HEK293T (cell line): ENCODE measurements around the gene COG1.

Experiments used
- BHLHE40 ChIP-seq: fragments of 450-650 bp; IDR thresholded peaks from 2 replicates; pipeline ENCODE4 v1.6.1; 2016; ENCODE audit warnings: mild to moderate bottlenecking, moderate library complexity, borderline replicate concordance
- CTBP1 ChIP-seq: fragments of 450-650 bp; IDR thresholded peaks from 2 replicates; pipeline ENCODE4 v1.6.1; 2016; ENCODE audit warnings: borderline replicate concordance
- ELF4 ChIP-seq: fragments of 450-650 bp; IDR thresholded peaks from 2 replicates; pipeline ENCODE4 v1.6.1; 2017; ENCODE audit warnings: antibody characterized with exemption
- FOXA1 ChIP-seq: fragments of 450-650 bp; IDR thresholded peaks from 2 replicates; pipeline ENCODE4 v1.6.1; 2016; ENCODE audit warnings: mild to moderate bottlenecking
- FOXK2 ChIP-seq: fragments of 450-650 bp; IDR thresholded peaks from 2 replicates; pipeline ENCODE4 v1.6.1; 2016; ENCODE audit warnings: mild to moderate bottlenecking
- FOXM1 ChIP-seq: fragments of 450-650 bp; IDR thresholded peaks from 2 replicates; pipeline ENCODE4 v1.6.1; 2017; ENCODE audit warnings: mild to moderate bottlenecking, borderline replicate concordance
- L3MBTL2 ChIP-seq: fragments of 450-650 bp; conservative IDR thresholded peaks from 2 replicates; pipeline ENCODE4 v1.6.1; 2016; ENCODE audit warnings: mild to moderate bottlenecking
- NFRKB ChIP-seq: fragments of 450-650 bp; IDR thresholded peaks from 2 replicates; pipeline ENCODE4 v1.6.1; 2016; ENCODE audit warnings: mild to moderate bottlenecking, moderate library complexity
- SUZ12 ChIP-seq: fragments of 450-650 bp; IDR thresholded peaks from 2 replicates; pipeline ENCODE4 v1.6.1; 2016; ENCODE audit warnings: mild to moderate bottlenecking
- TARDBP ChIP-seq: fragments of 450-650 bp; IDR thresholded peaks from 2 replicates; pipeline ENCODE4 v1.6.1; 2016
- ZNF384 ChIP-seq: fragments of 450-650 bp; IDR thresholded peaks from 2 replicates; pipeline ENCODE4 v1.6.1; 2016

DNA sequence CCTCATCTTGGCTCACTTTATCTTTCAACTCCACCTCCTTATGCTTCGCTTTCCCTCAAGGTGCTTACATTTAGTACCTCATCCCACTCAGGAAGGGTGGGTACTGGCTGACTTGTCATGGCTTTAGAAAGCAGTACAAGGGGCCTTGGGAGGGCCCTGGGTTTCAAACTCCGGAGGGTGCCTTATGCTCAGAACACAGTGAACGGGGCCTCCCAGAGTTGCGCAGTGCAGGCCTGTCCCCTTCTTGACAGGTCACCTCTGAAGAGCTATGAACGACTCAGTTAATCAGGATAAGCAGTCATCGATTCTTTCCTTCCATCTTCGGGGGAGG is 6.0 kb downstream of the COG1 start:
- TF ChIP-seq BHLHE40: no peak
- no peak for TF ChIP-seq L3MBTL2
- TF ChIP-seq FOXM1: no peak
- TF ChIP-seq ELF4: no peak
- TF ChIP-seq ZNF384: no peak
- no peak for TF ChIP-seq SUZ12
- TF ChIP-seq FOXA1: no peak
- TF ChIP-seq TARDBP: no peak
- TF ChIP-seq NFRKB: no peak
- no peak for TF ChIP-seq FOXK2
- TF ChIP-seq CTBP1: no peak
